Gastroesophageal sphincter (tissue), 3 donors: ENCODE data around the gene UBE4A.

Experiments
- EP300 ChIP-seq: sonication (generic); formaldehyde crosslinking; IDR thresholded peaks from one replicate; pipeline ENCODE4 v1.6.1; 2017; ENCODE audit warnings: antibody characterized with exemption, mild to moderate bottlenecking
- POLR2A ChIP-seq, 2 donors: fragments of 450-650 bp; IDR thresholded peaks; one replicate each; pipeline ENCODE4 v1.6.1; 2017; ENCODE audit warnings: antibody characterized with exemption in 2 of 2, mild to moderate bottlenecking in 2 of 2, moderate library complexity in 1 of 2
- TF ChIP-seq, protein P1 (sequence below), 4 experiments: fragments of 200-600 bp in 2 of 4; fragments of 450-650 bp in 2 of 4; sonication (generic) in 1 of 4; IDR thresholded peaks; one replicate each; pipeline ENCODE4 v1.5.1; 2017 to 2019; ENCODE audit warnings: antibody characterized with exemption in 4 of 4, mild to moderate bottlenecking in 2 of 4, moderate library complexity in 2 of 4

GRCh38 chr11:118370774-118371173, 11.4 kb downstream of the UBE4A start:
- TF ChIP-seq POLR2A (IDR thresholded peaks at IDR 0.05): no peak
- TF ChIP-seq, protein P1, sequence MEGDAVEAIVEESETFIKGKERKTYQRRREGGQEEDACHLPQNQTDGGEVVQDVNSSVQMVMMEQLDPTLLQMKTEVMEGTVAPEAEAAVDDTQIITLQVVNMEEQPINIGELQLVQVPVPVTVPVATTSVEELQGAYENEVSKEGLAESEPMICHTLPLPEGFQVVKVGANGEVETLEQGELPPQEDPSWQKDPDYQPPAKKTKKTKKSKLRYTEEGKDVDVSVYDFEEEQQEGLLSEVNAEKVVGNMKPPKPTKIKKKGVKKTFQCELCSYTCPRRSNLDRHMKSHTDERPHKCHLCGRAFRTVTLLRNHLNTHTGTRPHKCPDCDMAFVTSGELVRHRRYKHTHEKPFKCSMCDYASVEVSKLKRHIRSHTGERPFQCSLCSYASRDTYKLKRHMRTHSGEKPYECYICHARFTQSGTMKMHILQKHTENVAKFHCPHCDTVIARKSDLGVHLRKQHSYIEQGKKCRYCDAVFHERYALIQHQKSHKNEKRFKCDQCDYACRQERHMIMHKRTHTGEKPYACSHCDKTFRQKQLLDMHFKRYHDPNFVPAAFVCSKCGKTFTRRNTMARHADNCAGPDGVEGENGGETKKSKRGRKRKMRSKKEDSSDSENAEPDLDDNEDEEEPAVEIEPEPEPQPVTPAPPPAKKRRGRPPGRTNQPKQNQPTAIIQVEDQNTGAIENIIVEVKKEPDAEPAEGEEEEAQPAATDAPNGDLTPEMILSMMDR (IDR thresholded peaks at IDR 0.05): no peak
- TF ChIP-seq EP300: no peak
